GM04503 (cell line): Measurements from ENCODE around the gene RNF44.
"Not testable (repeated sequence)": the region's sequence is repeated elsewhere in the genome, so short reads cannot be mapped to it uniquely, and the experiment has no call there.

Source experiments
- DNase-seq: peaks from one replicate; pipeline ENCODE4 v3.0.0-alpha.2; 2012; ENCODE audit warnings: low read depth

Gene RNF44

GRCh38 chr5:176550937-176551336 is 13.7 kb upstream of the RNF44 start:
- not testable (repeated sequence) for DNase-seq

DNA sequence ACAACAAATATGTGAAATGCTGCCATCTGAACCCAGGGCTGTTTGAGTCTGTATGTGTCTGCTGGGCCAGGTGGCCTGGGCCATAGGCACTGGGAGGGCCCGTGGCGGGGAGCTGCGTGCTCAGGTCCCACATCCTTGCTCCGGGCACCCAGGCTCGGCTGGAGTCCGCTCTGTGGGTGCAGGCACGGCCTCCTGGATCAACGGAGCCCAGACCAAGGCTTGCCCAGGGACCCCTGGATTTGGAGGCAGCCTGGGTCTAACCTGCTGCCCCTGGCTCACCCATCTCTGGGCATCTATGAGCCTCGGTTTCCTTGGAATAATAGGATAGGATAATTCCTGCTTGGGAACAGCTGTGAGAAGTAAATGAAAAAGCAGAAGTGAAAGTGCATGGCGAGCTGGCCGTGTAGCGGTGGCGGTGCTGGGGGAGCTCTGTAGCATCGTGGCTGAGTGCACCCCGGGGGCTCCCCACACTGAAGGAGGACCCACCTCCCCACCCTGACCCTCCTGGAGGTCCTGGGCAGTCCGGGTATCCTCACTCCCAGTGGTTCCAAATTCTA is 13.2 kb upstream of the RNF44 start:
- DNase-seq, result no peak

- DNase-seq, result no peak
These were observed 12.7 kb upstream of the RNF44 start for GRCh38 chr5:176549871-176550270.

DNA sequence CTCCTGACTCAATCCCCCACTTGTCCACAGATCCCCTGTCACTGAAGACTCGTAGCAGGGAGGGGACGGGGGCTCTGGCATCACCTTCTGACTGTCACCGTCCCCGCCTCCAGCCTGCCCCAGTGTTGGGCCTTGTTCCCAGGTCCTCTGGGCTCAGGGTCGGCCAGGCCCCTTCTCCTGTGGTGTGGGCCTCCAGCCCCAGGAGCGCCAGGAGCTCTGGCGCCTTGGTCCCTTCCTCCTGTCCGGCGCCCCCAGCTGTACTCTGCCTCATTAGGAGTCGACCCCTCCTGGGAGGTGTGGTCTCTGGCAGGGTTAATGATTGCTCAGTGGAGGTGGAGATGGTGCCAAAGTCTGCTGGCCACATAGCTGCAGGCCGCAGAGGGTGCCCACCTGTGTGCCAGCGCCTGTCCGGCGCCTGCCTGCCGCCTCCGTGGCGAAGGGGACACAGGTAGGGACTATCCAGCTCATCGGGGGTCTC is 11.8 kb upstream of the RNF44 start, which contains the start of gene CDHR2:
TSS of gene CDHR2 (plus strand) at position 376 of the 478 bp plus-strand sequence. CDS start 16,011 bp downstream, outside the sequence.
- no peak for DNase-seq

DNA sequence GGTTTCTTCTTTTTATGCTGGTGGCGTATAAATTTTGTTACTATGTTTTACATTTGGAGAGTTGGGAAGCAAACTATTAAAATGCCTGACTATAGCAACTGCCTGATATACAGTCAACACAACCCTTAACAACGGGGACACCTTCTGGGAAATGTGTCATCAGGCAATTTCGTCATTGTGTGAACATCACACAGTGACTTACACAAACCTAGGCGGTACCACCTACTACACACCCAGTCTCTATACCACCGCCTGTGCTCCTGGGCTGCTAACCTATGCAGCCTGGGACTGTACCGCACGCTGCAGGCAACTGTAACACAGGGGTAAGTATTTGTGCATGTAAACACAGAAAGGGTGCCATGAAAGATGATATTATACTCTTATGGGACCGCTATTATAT is 10.6 kb upstream of the RNF44 start:
- no peak for DNase-seq

DNA sequence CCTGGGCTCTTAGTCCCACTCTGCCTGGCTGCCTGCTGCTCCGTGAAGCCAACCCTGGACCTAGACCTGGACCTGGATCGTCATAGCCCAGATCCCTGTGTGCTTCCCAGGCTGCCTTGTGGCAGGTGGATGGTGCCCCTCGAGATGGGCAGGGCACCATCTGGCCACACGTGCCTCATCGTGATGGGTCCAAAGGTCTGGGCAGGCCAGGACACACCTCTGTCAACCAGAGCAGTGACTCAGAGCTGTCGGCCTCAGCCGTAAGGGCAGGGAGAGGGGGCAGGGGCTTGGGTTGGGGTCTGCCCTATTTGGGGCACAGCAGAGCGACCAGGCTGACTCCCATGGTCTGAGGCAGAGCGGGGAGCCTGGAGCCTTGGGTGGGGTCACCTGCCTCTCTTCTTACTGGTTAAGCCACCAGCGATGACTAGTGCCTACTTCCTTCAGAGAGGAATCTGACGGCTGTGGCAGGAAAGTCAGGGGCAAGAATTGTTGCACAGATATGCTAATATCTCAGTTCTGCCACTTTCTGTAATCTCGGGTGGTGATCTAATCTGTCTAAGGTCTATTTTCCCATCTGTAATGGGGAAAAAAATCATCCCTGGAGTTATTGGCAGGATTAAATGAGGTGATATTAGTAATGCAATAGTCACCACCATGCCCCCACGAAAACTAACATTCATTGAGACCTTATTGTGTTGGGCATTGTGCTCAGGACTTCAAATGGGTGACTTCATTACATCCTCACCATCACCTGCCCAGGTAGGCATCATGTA is 8.7 kb upstream of the RNF44 start:
- DNase-seq, result no peak

GRCh38 chr5:176545388-176545736 is 8.2 kb upstream of the RNF44 start:
- DNase-seq, result no peak

- DNase-seq, result no peak
These were observed 6.4 kb upstream of the RNF44 start for GRCh38 chr5:176543428-176544182.

DNA sequence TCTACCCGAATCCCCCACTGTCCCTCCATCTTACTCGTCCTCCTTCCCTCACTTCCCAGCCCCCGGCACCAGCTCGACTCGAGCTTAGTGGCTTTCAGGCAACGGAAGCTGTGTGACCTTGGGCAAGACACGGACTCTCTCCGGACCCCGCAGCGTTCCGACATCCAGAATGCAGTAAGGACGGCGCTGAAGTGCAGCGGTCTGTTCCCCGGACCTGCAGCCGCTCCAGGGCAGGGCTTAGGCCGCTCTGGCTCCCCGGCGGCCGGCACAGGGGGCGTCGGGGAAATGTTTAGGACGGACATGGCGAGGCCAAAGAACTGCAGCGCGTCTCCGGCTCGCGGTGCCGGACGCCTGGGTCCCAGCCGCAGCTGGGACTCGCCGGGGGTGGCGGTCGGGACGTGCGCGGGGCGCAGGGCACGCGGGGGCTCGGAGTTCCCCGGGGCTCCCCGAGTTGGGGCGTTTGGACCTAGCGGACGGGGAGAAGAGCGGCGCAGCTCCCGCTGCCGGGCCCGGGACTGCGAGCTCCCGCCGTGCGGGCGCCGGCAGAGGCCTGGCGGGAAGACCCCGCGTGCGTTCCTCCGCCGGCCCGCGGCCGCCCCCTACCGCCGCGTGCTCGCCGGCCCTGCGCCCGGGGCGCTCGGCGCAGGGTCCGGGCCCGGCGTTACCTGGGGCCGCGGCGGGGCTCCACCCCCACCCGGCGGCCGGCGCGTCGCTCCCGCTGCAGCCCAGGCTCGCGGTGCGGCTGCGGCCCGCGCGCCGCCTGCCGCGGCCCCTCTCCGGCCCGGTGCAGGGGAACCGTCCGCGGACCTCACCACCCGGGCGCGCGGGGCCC is 5.6 kb upstream of the RNF44 start:
- DNase-seq, result no peak

- DNase-seq, result no peak
These were observed 5.0 kb upstream of the RNF44 start for GRCh38 chr5:176542135-176542595.

DNA sequence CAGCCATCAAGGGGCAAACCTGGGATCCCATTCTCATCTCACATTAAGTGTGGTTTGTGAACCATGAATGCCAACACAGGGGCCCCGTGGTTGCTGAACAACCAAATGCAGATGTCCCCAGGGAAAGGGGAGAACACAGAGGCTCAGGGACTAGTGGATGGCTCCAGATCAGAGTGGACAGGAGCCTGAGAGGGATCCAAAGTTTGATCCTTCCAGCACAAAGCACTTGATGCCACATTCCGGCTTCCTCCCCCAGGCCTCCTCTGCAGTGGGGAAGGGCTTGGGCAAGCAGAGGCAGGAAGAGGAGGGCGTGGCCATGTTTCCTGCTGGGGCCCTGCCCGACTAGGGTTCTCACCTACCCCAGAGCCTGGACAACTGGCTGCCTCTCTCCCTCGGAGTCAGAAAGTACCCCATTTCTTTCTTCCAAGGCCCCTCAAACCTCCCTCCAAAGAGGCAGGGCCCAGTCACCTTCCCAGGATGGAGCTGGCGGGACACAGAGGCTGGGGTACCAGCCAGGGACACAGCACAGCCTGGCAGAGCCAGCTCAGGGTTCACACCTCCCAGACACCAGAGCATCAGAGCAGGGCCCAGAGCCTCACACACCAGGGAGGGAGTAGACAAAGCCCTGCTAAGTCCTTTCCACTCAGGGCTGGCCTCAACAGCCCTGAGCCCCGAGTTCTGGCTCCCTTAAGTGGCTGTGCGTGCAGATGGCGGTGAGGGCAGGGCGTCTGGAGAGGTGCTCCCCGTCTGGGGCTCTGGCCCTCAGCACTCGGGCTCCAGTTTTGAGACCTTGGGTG is 4.3 kb upstream of the RNF44 start:
- no peak for DNase-seq

DNA sequence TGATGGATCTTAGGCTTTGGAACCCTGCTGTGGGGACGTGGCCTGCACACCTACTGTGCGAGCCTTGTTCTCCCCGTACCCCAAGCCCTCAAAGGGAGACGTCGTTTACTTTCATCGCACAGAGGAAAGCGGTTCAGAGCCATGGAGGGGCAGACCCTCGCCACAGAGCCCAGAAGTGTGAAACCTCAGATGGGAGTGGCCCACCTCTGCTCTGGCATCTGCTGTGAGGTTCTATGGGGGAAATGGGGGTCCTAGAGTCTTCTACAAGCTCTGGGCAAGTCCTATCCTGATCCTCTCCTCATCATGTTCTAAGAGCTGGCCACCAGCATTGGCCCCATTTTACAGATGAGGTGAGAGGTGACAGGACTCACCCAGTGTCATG is 3.7 kb upstream of the RNF44 start:
- DNase-seq, result no peak

GRCh38 chr5:176540476-176540899 is 3.3 kb upstream of the RNF44 start:
- DNase-seq, result no peak

- no peak for DNase-seq
These were observed 1.8 kb upstream of the RNF44 start for GRCh38 chr5:176538989-176539384.

- no peak for DNase-seq
These were observed 1.2 kb upstream of the RNF44 start for GRCh38 chr5:176538230-176538988.

DNA sequence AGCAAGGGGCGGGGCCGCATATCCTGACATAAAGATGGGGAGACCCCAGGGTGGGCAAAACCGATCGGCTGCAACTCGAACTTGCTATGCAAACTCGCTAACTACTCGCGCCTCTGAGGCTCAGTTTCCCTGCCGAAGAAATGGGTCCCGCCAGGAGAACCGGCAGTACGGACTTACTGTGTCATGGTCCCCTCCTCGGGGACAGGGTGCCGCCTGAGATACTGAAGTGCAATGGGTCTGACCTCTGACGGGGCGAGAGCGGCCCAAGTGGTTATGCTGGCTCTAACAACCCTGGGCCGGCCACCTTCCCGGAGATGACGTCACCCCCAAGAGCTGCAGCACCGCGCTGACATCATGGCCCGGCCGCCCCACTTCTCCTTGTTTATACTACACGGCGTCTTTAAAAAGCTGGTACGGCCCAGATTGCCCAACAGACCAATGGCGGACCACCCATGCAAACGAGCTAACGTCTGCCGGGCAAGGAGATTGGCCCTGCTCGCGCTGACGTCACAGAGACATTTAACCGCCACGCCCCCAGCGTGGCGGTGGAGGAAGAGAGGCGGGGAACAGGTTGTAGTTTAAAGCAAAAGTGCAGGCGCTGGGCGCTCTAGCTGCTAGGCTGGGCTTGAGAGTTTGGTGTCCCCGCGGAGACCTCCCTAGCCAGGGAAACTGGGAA is 490 bp upstream of the RNF44 start:
- DNase-seq, result peak; percentile 95

- DNase-seq, result no peak
These were observed 885 bp downstream of the RNF44 start for GRCh38 chr5:176536132-176536901.

GRCh38 chr5:176535664-176536131 is 1.5 kb downstream of the RNF44 start:
- no peak for DNase-seq

DNA sequence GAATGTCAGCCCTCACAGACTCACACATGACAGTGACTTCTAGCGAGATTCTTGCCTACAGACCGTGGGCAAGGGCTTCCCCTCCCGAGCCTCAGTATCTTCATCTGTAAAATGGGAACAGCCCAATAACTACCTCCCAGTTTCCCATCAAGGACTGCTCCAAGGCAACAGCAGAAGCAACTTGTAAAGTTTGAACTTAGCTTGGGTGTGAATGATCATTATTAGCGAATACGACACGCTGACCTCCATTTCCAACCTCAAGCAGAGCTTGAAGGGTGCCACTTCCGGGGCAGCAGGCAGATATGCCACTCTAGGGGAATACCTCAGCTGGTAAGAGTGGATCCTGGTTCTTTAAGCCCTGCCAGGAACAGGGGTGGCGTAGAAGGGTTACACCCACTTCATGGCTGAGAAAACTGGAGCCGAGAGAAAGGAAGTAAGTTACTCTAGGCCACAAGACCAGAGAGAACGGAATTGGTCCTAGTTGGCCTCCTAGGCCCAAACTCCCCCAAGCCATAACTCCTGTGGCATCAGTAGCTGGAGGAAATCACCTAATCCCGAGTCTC is 2.0 kb downstream of the RNF44 start:
- DNase-seq, result no peak
